Measurements from ENCODE around the gene SPTAN1.

The SPTAN1 gene

GRCh38 chr9:128512820-128513219, 39.6 kb upstream of the SPTAN1 start:
- TF ChIP-seq CTCF (IDR thresholded peaks at IDR 0.05) = no peak
- H3K27ac ChIP-seq = no peak overlapping the region

GRCh38 chr9:128521956-128522355, 30.4 kb upstream of the SPTAN1 start:
- Histone ChIP-seq H3K4me3 (ENCODE audit: low read depth in 1 of 2, low read length in 1 of 2) (no peak overlapping the region), H3K36me3 (peaks cover 91% of the 10 kb centered on the region), H3K27ac (no peak overlapping the region), H3K27me3 (no peaks in the 10 kb centered on the region), H3K4me1 (ENCODE audit: control insufficient read depth in 1 of 2, insufficient read depth in 1 of 2, low read depth in 1 of 2, low read length in 1 of 2) (no peaks in the 10 kb centered on the region), H3K9me3 (no peaks in the 10 kb centered on the region)
- no peak for TF ChIP-seq CTCF (IDR thresholded peaks at IDR 0.05)

More at GRCh38 chr9:128512820-128513219, 39.6 kb upstream of the SPTAN1 start:
- Histone ChIP-seq H3K9me3 (no peaks in the 10 kb centered on the region), H3K36me3 (peaks cover 71% of the 10 kb centered on the region), H3K4me1 (ENCODE audit: control insufficient read depth in 1 of 2, insufficient read depth in 1 of 2, low read depth in 1 of 2, low read length in 1 of 2) (no peaks in the 10 kb centered on the region), H3K27me3 (no peaks in the 10 kb centered on the region), H3K4me3 (ENCODE audit: low read depth in 1 of 2, low read length in 1 of 2) (no peak overlapping the region)

- H3K4me3 ChIP-seq (ENCODE audit: low read depth in 1 of 2, low read length in 1 of 2) = no peak overlapping the region
- no peak overlapping the region for H3K27ac ChIP-seq
- no peak for TF ChIP-seq CTCF (IDR thresholded peaks at IDR 0.05)
- H3K4me1 ChIP-seq (ENCODE audit: control insufficient read depth in 1 of 2, insufficient read depth in 1 of 2, low read depth in 1 of 2, low read length in 1 of 2) = no peaks in the 10 kb centered on the region
- H3K9me3 ChIP-seq = no peaks in the 10 kb centered on the region
- no peaks in the 10 kb centered on the region for H3K27me3 ChIP-seq
- peaks cover 94% of the 10 kb centered on the region for H3K36me3 ChIP-seq
These were observed 29.0 kb upstream of the SPTAN1 start for GRCh38 chr9:128523199-128523925.

GRCh38 chr9:128526720-128527119, 25.7 kb upstream of the SPTAN1 start:
- Histone ChIP-seq H3K9me3 (no peaks in the 10 kb centered on the region), H3K27ac (no peak overlapping the region), H3K27me3 (no peaks in the 10 kb centered on the region), H3K4me3 (ENCODE audit: low read depth in 1 of 2, low read length in 1 of 2) (no peak overlapping the region), H3K36me3 (peaks cover 97% of the 10 kb centered on the region), H3K4me1 (ENCODE audit: control insufficient read depth in 1 of 2, insufficient read depth in 1 of 2, low read depth in 1 of 2, low read length in 1 of 2) (no peaks in the 10 kb centered on the region)
- no peak for TF ChIP-seq CTCF (IDR thresholded peaks at IDR 0.05)

GRCh38 chr9:128528445-128529160, 23.8 kb upstream of the SPTAN1 start:
- Histone ChIP-seq H3K4me3 (ENCODE audit: low read depth in 1 of 2, low read length in 1 of 2) (no peak overlapping the region), H3K27me3 (no peaks in the 10 kb centered on the region), H3K27ac (no peak overlapping the region), H3K4me1 (ENCODE audit: control insufficient read depth in 1 of 2, insufficient read depth in 1 of 2, low read depth in 1 of 2, low read length in 1 of 2) (no peaks in the 10 kb centered on the region), H3K36me3 (peaks cover 96% of the 10 kb centered on the region), H3K9me3 (no peaks in the 10 kb centered on the region)
- no peak for TF ChIP-seq CTCF (IDR thresholded peaks at IDR 0.05)

All from neutrophil (primary cell).